ENCODE results near the gene ZNF879.

DNA sequence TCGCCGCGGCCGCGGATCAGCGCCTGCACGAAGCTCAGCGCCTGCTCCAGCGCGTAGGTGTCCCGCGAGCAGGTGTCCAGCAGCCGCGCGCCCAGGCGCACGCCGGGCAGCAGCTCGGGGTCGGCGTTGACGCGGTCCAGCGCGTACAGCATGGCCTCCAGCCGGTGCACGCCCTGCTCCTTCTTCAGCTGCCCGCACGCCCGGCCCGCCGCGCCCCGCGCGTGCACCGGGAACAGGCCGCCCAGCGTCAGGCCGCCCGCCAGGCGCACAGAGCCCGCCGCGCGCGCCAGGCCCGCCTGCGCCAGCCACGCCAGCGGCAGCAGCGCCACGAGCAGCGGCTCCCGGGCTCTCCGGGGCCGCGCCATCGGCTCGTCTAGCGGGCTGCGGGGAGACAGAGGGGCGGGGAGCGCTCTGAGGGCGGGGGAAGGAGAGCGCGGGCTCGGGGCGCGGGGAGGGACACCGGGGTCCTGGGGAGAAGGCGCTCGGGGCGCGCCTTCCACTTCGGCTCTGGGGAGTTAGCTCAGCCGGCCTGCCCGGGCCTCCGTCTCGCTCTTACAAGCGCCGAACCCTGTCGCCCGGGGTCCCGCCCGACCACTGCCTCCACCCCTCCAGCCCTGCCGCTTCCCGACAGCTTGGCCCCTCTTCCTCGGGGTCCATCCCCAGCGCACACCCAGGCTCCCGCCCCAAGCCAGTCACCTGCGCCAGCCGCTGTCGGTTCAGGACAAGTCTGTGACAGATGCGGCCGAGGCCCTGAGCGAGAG is 28.8 kb upstream of the ZNF879 start, which contains the start of gene GRM6:
- TF ChIP-seq EZH2phosphoT487 (IDR thresholded peaks at IDR 0.05; ENCODE audit: low read depth): no peak
- TF ChIP-seq, protein P1, sequence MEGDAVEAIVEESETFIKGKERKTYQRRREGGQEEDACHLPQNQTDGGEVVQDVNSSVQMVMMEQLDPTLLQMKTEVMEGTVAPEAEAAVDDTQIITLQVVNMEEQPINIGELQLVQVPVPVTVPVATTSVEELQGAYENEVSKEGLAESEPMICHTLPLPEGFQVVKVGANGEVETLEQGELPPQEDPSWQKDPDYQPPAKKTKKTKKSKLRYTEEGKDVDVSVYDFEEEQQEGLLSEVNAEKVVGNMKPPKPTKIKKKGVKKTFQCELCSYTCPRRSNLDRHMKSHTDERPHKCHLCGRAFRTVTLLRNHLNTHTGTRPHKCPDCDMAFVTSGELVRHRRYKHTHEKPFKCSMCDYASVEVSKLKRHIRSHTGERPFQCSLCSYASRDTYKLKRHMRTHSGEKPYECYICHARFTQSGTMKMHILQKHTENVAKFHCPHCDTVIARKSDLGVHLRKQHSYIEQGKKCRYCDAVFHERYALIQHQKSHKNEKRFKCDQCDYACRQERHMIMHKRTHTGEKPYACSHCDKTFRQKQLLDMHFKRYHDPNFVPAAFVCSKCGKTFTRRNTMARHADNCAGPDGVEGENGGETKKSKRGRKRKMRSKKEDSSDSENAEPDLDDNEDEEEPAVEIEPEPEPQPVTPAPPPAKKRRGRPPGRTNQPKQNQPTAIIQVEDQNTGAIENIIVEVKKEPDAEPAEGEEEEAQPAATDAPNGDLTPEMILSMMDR (IDR thresholded peaks at IDR 0.05; ENCODE audit: low read depth, low read length): no peak

Data from OCI-LY3 (cell line).